22Rv1 (cell line): ENCODE results near the gene TGM2.

ENCODE experiments used
- H3K27ac ChIP-seq: fragments of 450-650 bp; 2 replicates; pipeline ENCODE4 v1.5.1; 2017
- ZFX ChIP-seq: fragments of 450-650 bp; IDR thresholded peaks from 2 replicates; pipeline ENCODE4 v1.6.1; 2017; ENCODE audit warnings: antibody characterized with exemption, borderline replicate concordance
- TF ChIP-seq, protein P1 (sequence below): fragments of 450-650 bp; IDR thresholded peaks from 2 replicates; pipeline ENCODE4 v1.5.1; 2017; ENCODE audit warnings: mild to moderate bottlenecking

The TGM2 gene

GRCh38 chr20:38177201-38177600 is 12.1 kb upstream of the TGM2 start:
- H3K27ac ChIP-seq = no peak overlapping the region
- no peak for TF ChIP-seq ZFX
- TF ChIP-seq, protein P1, sequence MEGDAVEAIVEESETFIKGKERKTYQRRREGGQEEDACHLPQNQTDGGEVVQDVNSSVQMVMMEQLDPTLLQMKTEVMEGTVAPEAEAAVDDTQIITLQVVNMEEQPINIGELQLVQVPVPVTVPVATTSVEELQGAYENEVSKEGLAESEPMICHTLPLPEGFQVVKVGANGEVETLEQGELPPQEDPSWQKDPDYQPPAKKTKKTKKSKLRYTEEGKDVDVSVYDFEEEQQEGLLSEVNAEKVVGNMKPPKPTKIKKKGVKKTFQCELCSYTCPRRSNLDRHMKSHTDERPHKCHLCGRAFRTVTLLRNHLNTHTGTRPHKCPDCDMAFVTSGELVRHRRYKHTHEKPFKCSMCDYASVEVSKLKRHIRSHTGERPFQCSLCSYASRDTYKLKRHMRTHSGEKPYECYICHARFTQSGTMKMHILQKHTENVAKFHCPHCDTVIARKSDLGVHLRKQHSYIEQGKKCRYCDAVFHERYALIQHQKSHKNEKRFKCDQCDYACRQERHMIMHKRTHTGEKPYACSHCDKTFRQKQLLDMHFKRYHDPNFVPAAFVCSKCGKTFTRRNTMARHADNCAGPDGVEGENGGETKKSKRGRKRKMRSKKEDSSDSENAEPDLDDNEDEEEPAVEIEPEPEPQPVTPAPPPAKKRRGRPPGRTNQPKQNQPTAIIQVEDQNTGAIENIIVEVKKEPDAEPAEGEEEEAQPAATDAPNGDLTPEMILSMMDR = no peak

DNA sequence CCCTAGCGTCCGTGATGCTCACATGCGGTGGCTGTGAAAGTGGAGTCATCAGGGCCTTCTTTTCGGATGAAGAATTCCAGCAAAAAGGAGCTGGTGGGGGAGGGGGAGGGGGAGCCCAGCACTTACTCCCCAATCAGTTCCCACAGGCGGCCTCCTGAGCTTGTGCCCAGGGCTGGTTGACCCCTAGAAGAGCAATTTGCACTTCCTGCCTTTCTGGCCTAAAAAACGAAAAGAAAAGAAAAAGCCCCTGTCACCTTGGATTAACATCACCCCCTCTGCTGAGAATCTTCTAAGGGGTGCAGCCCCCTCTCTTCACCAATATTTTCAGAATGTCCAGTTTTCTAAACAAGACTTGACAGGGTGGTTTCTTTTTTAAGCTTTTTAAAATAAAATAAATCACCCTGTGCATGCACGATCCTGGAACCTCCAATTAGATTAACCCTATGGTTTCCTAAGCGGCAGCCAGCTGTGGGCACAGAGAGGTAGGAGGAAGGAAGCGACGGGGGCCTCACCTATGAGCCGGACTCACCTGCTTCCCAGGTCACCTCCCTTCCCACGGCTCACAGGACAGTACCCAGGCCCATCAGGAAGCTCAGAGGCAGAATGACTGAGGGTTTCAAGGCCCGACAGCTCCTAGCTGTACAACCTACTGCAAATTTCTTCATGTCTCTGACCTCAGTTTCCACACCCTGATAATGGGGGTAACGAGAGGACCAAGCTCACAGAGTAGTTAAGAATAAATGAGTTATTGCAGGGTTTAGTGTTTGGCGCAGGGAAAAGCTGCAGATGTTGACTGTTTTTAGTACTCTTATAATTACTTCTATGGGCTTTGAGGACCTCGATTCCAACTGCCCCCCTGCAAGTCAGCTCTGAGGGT is 10.5 kb upstream of the TGM2 start:
- H3K27ac ChIP-seq = no peak overlapping the region
- TF ChIP-seq ZFX = no peak
- TF ChIP-seq, protein P1 = no peak

GRCh38 chr20:38173237-38174156 is 8.4 kb upstream of the TGM2 start:
- H3K27ac ChIP-seq = no peak overlapping the region

GRCh38 chr20:38172408-38172807 is 7.3 kb upstream of the TGM2 start:
- TF ChIP-seq, protein P1 = no peak
- TF ChIP-seq ZFX = no peak
- H3K27ac ChIP-seq = no peak overlapping the region

More at GRCh38 chr20:38173237-38174156, 8.4 kb upstream of the TGM2 start:
- no peak for TF ChIP-seq ZFX
- TF ChIP-seq, protein P1 = no peak

- TF ChIP-seq, protein P1 = no peak
- no peak for TF ChIP-seq ZFX
- no peak overlapping the region for H3K27ac ChIP-seq
These were observed 6.6 kb upstream of the TGM2 start for GRCh38 chr20:38171675-38172043.

- H3K27ac ChIP-seq = no peak overlapping the region
- TF ChIP-seq ZFX = no peak
- TF ChIP-seq, protein P1 = no peak
These were observed 6.0 kb upstream of the TGM2 start for GRCh38 chr20:38170826-38171674.
